Measurements from ENCODE around the gene FIGLA. TPM values are rescaled to one million over a fixed set of nuclear protein-coding genes. Genes with fewer than 3 reads are reported as not detected.

FIGLA gene
- total RNA-seq (not detected), polyA plus RNA-seq (not detected)

GRCh38 chr2:70790136-70790828 lies at the start of gene FIGLA:
FIGLA (minus strand) TSS chr2:70790643; CDS start chr2:70790638, 5 bp downstream.
- Mint-ChIP-seq H3K27me3 (peaks cover 70% of the 10 kb centered on the region), H3K4me3 (peak within 1 kb of the TSS in 3 of 4 donors; percentile 73 to 83 (median 76)), H3K9me3 (peaks cover 0 to 3% (median 0%) of the 10 kb centered on the region in 7 donors), H3K36me3 (no peaks in the 10 kb centered on the region), H3K4me1 (peaks cover 3 to 15% (median 8%) of the 10 kb centered on the region in 4 donors), H3K27ac (no peak within 1 kb of the TSS)
- H3K27ac ChIP-seq (ENCODE audit: insufficient read depth, low read length, poor library complexity, severe bottlenecking) = no peak within 1 kb of the TSS
- no peak for DNase-seq
- H3K27me3 ChIP-seq (ENCODE audit: control insufficient read depth, insufficient read depth, low read length) = peaks cover 39% of the 10 kb centered on the region
- no peaks in the 10 kb centered on the region for H3K9me3 ChIP-seq (ENCODE audit: control insufficient read depth in 2 of 2, low read length in 2 of 2)
- no peak for ATAC-seq (ENCODE audit: low read depth in 2 of 2)
- no peaks in the 10 kb centered on the region for H3K36me3 ChIP-seq (ENCODE audit: control insufficient read depth, insufficient read depth, low read length)
- H3K4me1 ChIP-seq (ENCODE audit: control insufficient read depth, insufficient read depth, low read length, poor library complexity, severe bottlenecking) = peaks cover 12% of the 10 kb centered on the region
- H3K4me3 ChIP-seq (ENCODE audit: low read depth, low read length) = no peak within 1 kb of the TSS

- Histone ChIP-seq H3K36me3 (ENCODE audit: control insufficient read depth, insufficient read depth, low read length) (no peaks in the 10 kb centered on the region), H3K27me3 (ENCODE audit: control insufficient read depth, insufficient read depth, low read length) (no peaks in the 10 kb centered on the region), H3K9me3 (ENCODE audit: control insufficient read depth in 2 of 2, low read length in 2 of 2) (no peaks in the 10 kb centered on the region), H3K27ac (ENCODE audit: insufficient read depth, low read length, poor library complexity, severe bottlenecking) (no peak overlapping the region), H3K4me3 (ENCODE audit: low read depth, low read length) (no peak overlapping the region), H3K4me1 (ENCODE audit: control insufficient read depth, insufficient read depth, low read length, poor library complexity, severe bottlenecking) (no peaks in the 10 kb centered on the region)
- peaks cover 2% of the 10 kb centered on the region for H3K27me3 Mint-ChIP-seq
- no peak overlapping the region for H3K4me3 Mint-ChIP-seq
- DNase-seq (no peak), ATAC-seq (ENCODE audit: low read depth in 2 of 2) (no peak)
- peak overlapping the region in 1 of 3 donors; percentile 76 for H3K27ac Mint-ChIP-seq
- H3K4me1 Mint-ChIP-seq = no peaks in the 10 kb centered on the region
- peaks cover 0 to 11% (median 0%) of the 10 kb centered on the region in 7 donors for H3K9me3 Mint-ChIP-seq
- no peaks in the 10 kb centered on the region for H3K36me3 Mint-ChIP-seq
Observed at GRCh38 chr2:70837980-70838925, 47.8 kb upstream of the FIGLA start.

GRCh38 chr2:70835643-70836042 lies 45.2 kb upstream of the FIGLA start, which contains the start of gene CD207:
CD207 (minus strand) TSS chr2:70835816; CDS start chr2:70835776, 40 bp downstream.
- no peak within 1 kb of the TSS for H3K27ac ChIP-seq (ENCODE audit: insufficient read depth, low read length, poor library complexity, severe bottlenecking)

GRCh38 chr2:70834881-70835280 lies 44.4 kb upstream of the FIGLA start:
- H3K27ac Mint-ChIP-seq = no peak overlapping the region
- H3K4me1 Mint-ChIP-seq = no peaks in the 10 kb centered on the region
- Histone ChIP-seq H3K36me3 (ENCODE audit: control insufficient read depth, insufficient read depth, low read length) (no peaks in the 10 kb centered on the region), H3K27me3 (ENCODE audit: control insufficient read depth, insufficient read depth, low read length) (no peaks in the 10 kb centered on the region), H3K9me3 (ENCODE audit: control insufficient read depth in 2 of 2, low read length in 2 of 2) (no peaks in the 10 kb centered on the region), H3K27ac (ENCODE audit: insufficient read depth, low read length, poor library complexity, severe bottlenecking) (no peak overlapping the region), H3K4me1 (ENCODE audit: control insufficient read depth, insufficient read depth, low read length, poor library complexity, severe bottlenecking) (no peaks in the 10 kb centered on the region), H3K4me3 (ENCODE audit: low read depth, low read length) (no peak overlapping the region)
- H3K4me3 Mint-ChIP-seq = no peak overlapping the region
- H3K36me3 Mint-ChIP-seq = no peaks in the 10 kb centered on the region
- H3K9me3 Mint-ChIP-seq = peaks cover 0 to 3% (median 0%) of the 10 kb centered on the region in 7 donors
- peaks cover 10% of the 10 kb centered on the region for H3K27me3 Mint-ChIP-seq
- no peak for ATAC-seq (ENCODE audit: low read depth in 2 of 2)
- no peak for DNase-seq

More at GRCh38 chr2:70835643-70836042, 45.2 kb upstream of the FIGLA start, which contains the start of gene CD207:
- no peaks in the 10 kb centered on the region for H3K4me1 Mint-ChIP-seq
- peaks cover 7% of the 10 kb centered on the region for H3K27me3 Mint-ChIP-seq
- H3K9me3 Mint-ChIP-seq = peaks cover 0 to 3% (median 0%) of the 10 kb centered on the region in 7 donors
- no peak within 1 kb of the TSS for H3K4me3 ChIP-seq (ENCODE audit: low read depth, low read length)
- H3K9me3 ChIP-seq (ENCODE audit: control insufficient read depth in 2 of 2, low read length in 2 of 2) = no peaks in the 10 kb centered on the region
- H3K27me3 ChIP-seq (ENCODE audit: control insufficient read depth, insufficient read depth, low read length) = no peaks in the 10 kb centered on the region
- H3K27ac Mint-ChIP-seq = no peak within 1 kb of the TSS
- no peak for DNase-seq
- no peaks in the 10 kb centered on the region for H3K4me1 ChIP-seq (ENCODE audit: control insufficient read depth, insufficient read depth, low read length, poor library complexity, severe bottlenecking)
- H3K36me3 Mint-ChIP-seq = no peaks in the 10 kb centered on the region
- ATAC-seq (ENCODE audit: low read depth in 2 of 2) = no peak
- no peaks in the 10 kb centered on the region for H3K36me3 ChIP-seq (ENCODE audit: control insufficient read depth, insufficient read depth, low read length)
- no peak within 1 kb of the TSS for H3K4me3 Mint-ChIP-seq

GRCh38 chr2:70834106-70834505 lies 43.7 kb upstream of the FIGLA start:
- Histone ChIP-seq H3K27ac (ENCODE audit: insufficient read depth, low read length, poor library complexity, severe bottlenecking) (no peak overlapping the region), H3K4me1 (ENCODE audit: control insufficient read depth, insufficient read depth, low read length, poor library complexity, severe bottlenecking) (no peaks in the 10 kb centered on the region), H3K27me3 (ENCODE audit: control insufficient read depth, insufficient read depth, low read length) (no peaks in the 10 kb centered on the region), H3K9me3 (ENCODE audit: control insufficient read depth in 2 of 2, low read length in 2 of 2) (no peaks in the 10 kb centered on the region), H3K36me3 (ENCODE audit: control insufficient read depth, insufficient read depth, low read length) (no peaks in the 10 kb centered on the region), H3K4me3 (ENCODE audit: low read depth, low read length) (no peak overlapping the region)
- H3K36me3 Mint-ChIP-seq = no peaks in the 10 kb centered on the region
- peaks cover 10% of the 10 kb centered on the region for H3K27me3 Mint-ChIP-seq
- H3K4me1 Mint-ChIP-seq = no peaks in the 10 kb centered on the region
- no peak for DNase-seq
- H3K27ac Mint-ChIP-seq = no peak overlapping the region
- peaks cover 0 to 3% (median 0%) of the 10 kb centered on the region in 7 donors for H3K9me3 Mint-ChIP-seq
- H3K4me3 Mint-ChIP-seq = no peak overlapping the region
- no peak for ATAC-seq (ENCODE audit: low read depth in 2 of 2)

GRCh38 chr2:70833246-70833645 lies 42.8 kb upstream of the FIGLA start:
- no peaks in the 10 kb centered on the region for H3K27me3 ChIP-seq (ENCODE audit: control insufficient read depth, insufficient read depth, low read length)
- peaks cover 10% of the 10 kb centered on the region for H3K27me3 Mint-ChIP-seq
- DNase-seq (no peak), ATAC-seq (ENCODE audit: low read depth in 2 of 2) (no peak)
- no peak overlapping the region for H3K27ac Mint-ChIP-seq
- no peak overlapping the region for H3K4me3 ChIP-seq (ENCODE audit: low read depth, low read length)
- H3K4me3 Mint-ChIP-seq = no peak overlapping the region
- no peaks in the 10 kb centered on the region for H3K36me3 Mint-ChIP-seq
- H3K4me1 Mint-ChIP-seq = no peaks in the 10 kb centered on the region
- no peaks in the 10 kb centered on the region for H3K36me3 ChIP-seq (ENCODE audit: control insufficient read depth, insufficient read depth, low read length)
- H3K9me3 ChIP-seq (ENCODE audit: control insufficient read depth in 2 of 2, low read length in 2 of 2) = no peaks in the 10 kb centered on the region
- no peak overlapping the region for H3K27ac ChIP-seq (ENCODE audit: insufficient read depth, low read length, poor library complexity, severe bottlenecking)
- H3K4me1 ChIP-seq (ENCODE audit: control insufficient read depth, insufficient read depth, low read length, poor library complexity, severe bottlenecking) = no peaks in the 10 kb centered on the region
- H3K9me3 Mint-ChIP-seq = peaks cover 0 to 2% (median 0%) of the 10 kb centered on the region in 7 donors

- peaks cover 10% of the 10 kb centered on the region for H3K27me3 Mint-ChIP-seq
Observed at GRCh38 chr2:70832386-70832785, 41.9 kb upstream of the FIGLA start.

More at GRCh38 chr2:70832386-70832785, 41.9 kb upstream of the FIGLA start:
- no peak overlapping the region for H3K27ac ChIP-seq (ENCODE audit: insufficient read depth, low read length, poor library complexity, severe bottlenecking)
- Mint-ChIP-seq H3K36me3 (no peaks in the 10 kb centered on the region), H3K4me1 (no peaks in the 10 kb centered on the region), H3K4me3 (no peak overlapping the region), H3K9me3 (peaks cover 0 to 2% (median 0%) of the 10 kb centered on the region in 7 donors), H3K27ac (no peak overlapping the region)
- no peaks in the 10 kb centered on the region for H3K4me1 ChIP-seq (ENCODE audit: control insufficient read depth, insufficient read depth, low read length, poor library complexity, severe bottlenecking)
- H3K36me3 ChIP-seq (ENCODE audit: control insufficient read depth, insufficient read depth, low read length) = no peaks in the 10 kb centered on the region
- H3K4me3 ChIP-seq (ENCODE audit: low read depth, low read length) = no peak overlapping the region
- no peaks in the 10 kb centered on the region for H3K9me3 ChIP-seq (ENCODE audit: control insufficient read depth in 2 of 2, low read length in 2 of 2)
- DNase-seq (no peak), ATAC-seq (ENCODE audit: low read depth in 2 of 2) (no peak)
- no peaks in the 10 kb centered on the region for H3K27me3 ChIP-seq (ENCODE audit: control insufficient read depth, insufficient read depth, low read length)

All from CD4-positive, CD25-positive, alpha-beta regulatory T cell (primary cell).